ENCODE data around the gene FGD6. TPM values are rescaled to one million over a fixed set of nuclear protein-coding genes. Genes with fewer than 3 reads are reported as not detected.

FGD6 gene
- total RNA-seq, 2 experiments from 2014 or later: 1.5 TPM

- TF ChIP-seq CTCF (IDR thresholded peaks at IDR 0.05): no peak
- H3K4me3 Mint-ChIP-seq: no peak overlapping the region
- POLR2A ChIA-PET: no interaction called here
- intact Hi-C loops (cut with DNase I, micrococcal nuclease): no loop called here
- CTCF ChIA-PET: no interaction called here
- no peaks in the 10 kb centered on the region for H3K27me3 Mint-ChIP-seq
- peaks cover 6% of the 10 kb centered on the region for H3K4me1 Mint-ChIP-seq (ENCODE audit: low read depth)
- no peaks in the 10 kb centered on the region for H3K9me3 ChIP-seq (ENCODE audit: control insufficient read depth in 1 of 2, insufficient read depth in 1 of 2, low read length in 2 of 2)
- ATAC-seq (ENCODE audit: poor library complexity) (no peak), DNase-seq (no peak)
- peaks cover 78% of the 10 kb centered on the region for H3K36me3 Mint-ChIP-seq (ENCODE audit: low read depth)
- H3K4me3 ChIP-seq (ENCODE audit: low read length): no peak overlapping the region
- peaks cover 58% of the 10 kb centered on the region for H3K36me3 ChIP-seq (ENCODE audit: insufficient read depth, low read length)
- H3K9me3 Mint-ChIP-seq: no peaks in the 10 kb centered on the region
- H3K27me3 ChIP-seq (ENCODE audit: control insufficient read depth in 1 of 2, insufficient read depth in 2 of 2, low read length in 2 of 2): no peaks in the 10 kb centered on the region
- H3K27ac ChIP-seq (ENCODE audit: low read depth in 1 of 2, low read length in 2 of 2): no peak overlapping the region
- H3K4me1 ChIP-seq (ENCODE audit: insufficient read depth, low read length): no peaks in the 10 kb centered on the region
- H3K27ac Mint-ChIP-seq: no peak overlapping the region
These were observed 156.3 kb downstream of the FGD6 start for GRCh38 chr12:95060951-95061350.

GRCh38 chr12:95059984-95060383 lies 157.3 kb downstream of the FGD6 start:
- Mint-ChIP-seq H3K4me1 (ENCODE audit: low read depth) (peaks cover 6% of the 10 kb centered on the region), H3K9me3 (no peaks in the 10 kb centered on the region), H3K36me3 (ENCODE audit: low read depth) (peaks cover 84% of the 10 kb centered on the region), H3K27ac (no peak overlapping the region), H3K27me3 (no peaks in the 10 kb centered on the region), H3K4me3 (no peak overlapping the region)
- Histone ChIP-seq H3K4me1 (ENCODE audit: insufficient read depth, low read length) (no peaks in the 10 kb centered on the region), H3K9me3 (ENCODE audit: control insufficient read depth in 1 of 2, insufficient read depth in 1 of 2, low read length in 2 of 2) (no peaks in the 10 kb centered on the region), H3K36me3 (ENCODE audit: insufficient read depth, low read length) (peaks cover 65% of the 10 kb centered on the region), H3K27me3 (ENCODE audit: control insufficient read depth in 1 of 2, insufficient read depth in 2 of 2, low read length in 2 of 2) (no peaks in the 10 kb centered on the region), H3K4me3 (ENCODE audit: low read length) (no peak overlapping the region), H3K27ac (ENCODE audit: low read depth in 1 of 2, low read length in 2 of 2) (no peak overlapping the region)
- CTCF ChIA-PET: interaction anchor here (0.6 to 1.7 kb wide), 2 partner anchors 13 to 59 kb away, joined by 3 to 5 read pairs; partner anchors contain the start of gene NR2C1
- no peak for ATAC-seq (ENCODE audit: poor library complexity)
- no peak for TF ChIP-seq CTCF (IDR thresholded peaks at IDR 0.05)
- POLR2A ChIA-PET: no interaction called here
- intact Hi-C loops (cut with DNase I, micrococcal nuclease): no loop called here
- no peak for DNase-seq

GRCh38 chr12:95057424-95057823 lies 159.8 kb downstream of the FGD6 start:
- H3K36me3 Mint-ChIP-seq (ENCODE audit: low read depth): peaks cover 89% of the 10 kb centered on the region
- no peaks in the 10 kb centered on the region for H3K9me3 Mint-ChIP-seq
- POLR2A ChIA-PET: no interaction called here
- TF ChIP-seq CTCF (IDR thresholded peaks at IDR 0.05): no peak
- H3K36me3 ChIP-seq (ENCODE audit: insufficient read depth, low read length): peaks cover 66% of the 10 kb centered on the region
- CTCF ChIA-PET: interaction anchor here (2.4 kb wide), 1 partner anchor 16 kb away, joined by 7 read pairs; the partner anchor contains the start of gene NR2C1
- no peak overlapping the region for H3K4me3 ChIP-seq (ENCODE audit: low read length)
- no peak overlapping the region for H3K4me3 Mint-ChIP-seq
- ATAC-seq (ENCODE audit: poor library complexity) (no peak), DNase-seq (no peak)
- H3K27ac Mint-ChIP-seq: no peak overlapping the region
- H3K27me3 Mint-ChIP-seq: no peaks in the 10 kb centered on the region
- no peaks in the 10 kb centered on the region for H3K4me1 ChIP-seq (ENCODE audit: insufficient read depth, low read length)
- no peaks in the 10 kb centered on the region for H3K9me3 ChIP-seq (ENCODE audit: control insufficient read depth in 1 of 2, insufficient read depth in 1 of 2, low read length in 2 of 2)
- no peaks in the 10 kb centered on the region for H3K27me3 ChIP-seq (ENCODE audit: control insufficient read depth in 1 of 2, insufficient read depth in 2 of 2, low read length in 2 of 2)
- no peaks in the 10 kb centered on the region for H3K4me1 Mint-ChIP-seq (ENCODE audit: low read depth)
- intact Hi-C loops (cut with DNase I, micrococcal nuclease): no loop called here
- H3K27ac ChIP-seq (ENCODE audit: low read depth in 1 of 2, low read length in 2 of 2): no peak overlapping the region
